Colonic mucosa (tissue), 4 donors: ENCODE measurements around the gene ENTREP1. TPM values are rescaled to one million over a fixed set of nuclear protein-coding genes. Genes with fewer than 3 reads are reported as not detected.

Source experiments
- DNase-seq: peaks from one replicate; pipeline ENCODE4 v3.0.0-alpha.2; 2020
- H3K27ac ChIP-seq: fragments of 200-600 bp; one replicate; pipeline ENCODE4 v1.8.0; 2021
- H3K27me3 ChIP-seq: fragments of 200-600 bp; one replicate; pipeline ENCODE4 v1.8.0; 2021
- H3K36me3 ChIP-seq: fragments of 200-600 bp; one replicate; pipeline ENCODE4 v1.8.0; 2021
- H3K4me1 ChIP-seq: fragments of 200-600 bp; one replicate; pipeline ENCODE4 v1.8.0; 2021; ENCODE audit warnings: mild to moderate bottlenecking
- H3K4me3 ChIP-seq: fragments of 200-600 bp; one replicate; pipeline ENCODE4 v1.8.0; 2021
- H3K9ac ChIP-seq, 2 donors: one replicate each; pipeline ENCODE4 v1.7.0; 2013; ENCODE audit warnings: control low read depth in 2 of 2, low read depth in 2 of 2, low read length in 2 of 2
- H3K9me3 ChIP-seq: fragments of 200-600 bp; one replicate; pipeline ENCODE4 v1.8.0; 2021
- intact Hi-C: fragments of 100-400 bp; cut with DNase I; formaldehyde crosslinking; loops from one replicate; pipeline ENCODE4 v1.14.1; 2022
- total RNA-seq, 2 donors: library from RNA; stranded (reverse); fragmentation: NEBNext Ultra II Directional in 1 of 2; extraction: Animal tissue kit (Norgen Biotek cat#: 25700) in 1 of 2; gene quantifications; one replicate each; pipeline ENCODE4 v1.2.1, GENCODE V29; 2021
- TF ChIP-seq, protein P1 (sequence below): fragments of 200-600 bp; IDR thresholded peaks from one replicate; pipeline ENCODE4 v1.8.0; 2022; ENCODE audit warnings: antibody characterized with exemption, mild to moderate bottlenecking
- donor health status: healthy.
- donor health status: DM: no; HTN: no; CAD: no.
- donor health status: DM: no; HTN: no; CAD: no.

ENTREP1 gene
- total RNA-seq, 2 donors from 2014 or later = 1.7 to 3.0 TPM

- no peaks in the 10 kb centered on the region for H3K9me3 ChIP-seq
- TF ChIP-seq, protein P1, sequence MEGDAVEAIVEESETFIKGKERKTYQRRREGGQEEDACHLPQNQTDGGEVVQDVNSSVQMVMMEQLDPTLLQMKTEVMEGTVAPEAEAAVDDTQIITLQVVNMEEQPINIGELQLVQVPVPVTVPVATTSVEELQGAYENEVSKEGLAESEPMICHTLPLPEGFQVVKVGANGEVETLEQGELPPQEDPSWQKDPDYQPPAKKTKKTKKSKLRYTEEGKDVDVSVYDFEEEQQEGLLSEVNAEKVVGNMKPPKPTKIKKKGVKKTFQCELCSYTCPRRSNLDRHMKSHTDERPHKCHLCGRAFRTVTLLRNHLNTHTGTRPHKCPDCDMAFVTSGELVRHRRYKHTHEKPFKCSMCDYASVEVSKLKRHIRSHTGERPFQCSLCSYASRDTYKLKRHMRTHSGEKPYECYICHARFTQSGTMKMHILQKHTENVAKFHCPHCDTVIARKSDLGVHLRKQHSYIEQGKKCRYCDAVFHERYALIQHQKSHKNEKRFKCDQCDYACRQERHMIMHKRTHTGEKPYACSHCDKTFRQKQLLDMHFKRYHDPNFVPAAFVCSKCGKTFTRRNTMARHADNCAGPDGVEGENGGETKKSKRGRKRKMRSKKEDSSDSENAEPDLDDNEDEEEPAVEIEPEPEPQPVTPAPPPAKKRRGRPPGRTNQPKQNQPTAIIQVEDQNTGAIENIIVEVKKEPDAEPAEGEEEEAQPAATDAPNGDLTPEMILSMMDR = no peak
- no peak for DNase-seq
- no peak overlapping the region for H3K9ac ChIP-seq
- H3K27me3 ChIP-seq = no peaks in the 10 kb centered on the region
- no peak overlapping the region for H3K27ac ChIP-seq
- no peaks in the 10 kb centered on the region for H3K36me3 ChIP-seq
- intact Hi-C loops = no loop called here
- H3K4me3 ChIP-seq = no peak overlapping the region
- no peaks in the 10 kb centered on the region for H3K4me1 ChIP-seq
Measured at GRCh38 chr9:69342769-69343168, 17.8 kb downstream of the ENTREP1 start.

GRCh38 chr9:69344459-69344858, 19.4 kb downstream of the ENTREP1 start:
- TF ChIP-seq, protein P1 = no peak
- no peaks in the 10 kb centered on the region for H3K9me3 ChIP-seq
- intact Hi-C loops = no loop called here
- no peak overlapping the region for H3K9ac ChIP-seq
- H3K27me3 ChIP-seq = no peaks in the 10 kb centered on the region
- no peaks in the 10 kb centered on the region for H3K36me3 ChIP-seq
- no peak overlapping the region for H3K4me3 ChIP-seq
- DNase-seq = no peak
- no peak overlapping the region for H3K27ac ChIP-seq
- no peaks in the 10 kb centered on the region for H3K4me1 ChIP-seq

GRCh38 chr9:69346596-69347390, 21.8 kb downstream of the ENTREP1 start:
- intact Hi-C loops = no loop called here

DNA sequence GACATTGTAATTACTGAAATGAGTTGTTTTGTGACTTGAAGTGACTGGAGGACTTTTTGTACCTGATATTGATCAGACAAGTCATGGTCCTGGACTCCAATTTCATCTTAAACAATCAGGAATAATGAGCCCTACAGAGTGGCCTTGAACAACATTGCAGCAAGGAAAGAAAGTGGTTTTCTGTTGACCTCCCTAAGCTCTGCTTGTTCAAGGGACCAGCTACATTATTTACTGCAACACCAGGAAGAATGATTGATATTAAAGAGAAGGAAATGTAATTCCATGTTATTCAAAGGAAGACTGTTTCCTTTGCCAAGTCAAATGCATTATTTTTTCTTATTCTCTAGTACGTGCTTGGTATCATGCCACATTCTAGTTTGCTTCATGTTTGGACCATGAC, 22.6 kb downstream of the ENTREP1 start:
- Histone ChIP-seq H3K9me3 (no peaks in the 10 kb centered on the region), H3K4me3 (no peak overlapping the region), H3K9ac (no peak overlapping the region), H3K27me3 (no peaks in the 10 kb centered on the region), H3K27ac (no peak overlapping the region), H3K4me1 (no peaks in the 10 kb centered on the region), H3K36me3 (no peaks in the 10 kb centered on the region)
- TF ChIP-seq, protein P1 = no peak
- no peak for DNase-seq
- intact Hi-C loops = no loop called here

More at GRCh38 chr9:69346596-69347390, 21.8 kb downstream of the ENTREP1 start:
- DNase-seq = no peak
- H3K4me3 ChIP-seq = no peak overlapping the region
- H3K27me3 ChIP-seq = no peaks in the 10 kb centered on the region
- H3K36me3 ChIP-seq = no peaks in the 10 kb centered on the region
- TF ChIP-seq, protein P1 = no peak
- H3K27ac ChIP-seq = no peak overlapping the region
- H3K9ac ChIP-seq = no peak overlapping the region
- H3K9me3 ChIP-seq = no peaks in the 10 kb centered on the region
- no peaks in the 10 kb centered on the region for H3K4me1 ChIP-seq

GRCh38 chr9:69351227-69351626, 26.2 kb downstream of the ENTREP1 start:
- Histone ChIP-seq H3K27me3 (no peaks in the 10 kb centered on the region), H3K4me3 (no peak overlapping the region), H3K36me3 (no peaks in the 10 kb centered on the region), H3K27ac (no peak overlapping the region), H3K9me3 (no peaks in the 10 kb centered on the region), H3K4me1 (no peaks in the 10 kb centered on the region), H3K9ac (no peak overlapping the region)
- no peak for DNase-seq
- TF ChIP-seq, protein P1 = no peak
- intact Hi-C loops = no loop called here
